Measurements from ENCODE around the gene TIMM22.

The TIMM22 gene

DNA sequence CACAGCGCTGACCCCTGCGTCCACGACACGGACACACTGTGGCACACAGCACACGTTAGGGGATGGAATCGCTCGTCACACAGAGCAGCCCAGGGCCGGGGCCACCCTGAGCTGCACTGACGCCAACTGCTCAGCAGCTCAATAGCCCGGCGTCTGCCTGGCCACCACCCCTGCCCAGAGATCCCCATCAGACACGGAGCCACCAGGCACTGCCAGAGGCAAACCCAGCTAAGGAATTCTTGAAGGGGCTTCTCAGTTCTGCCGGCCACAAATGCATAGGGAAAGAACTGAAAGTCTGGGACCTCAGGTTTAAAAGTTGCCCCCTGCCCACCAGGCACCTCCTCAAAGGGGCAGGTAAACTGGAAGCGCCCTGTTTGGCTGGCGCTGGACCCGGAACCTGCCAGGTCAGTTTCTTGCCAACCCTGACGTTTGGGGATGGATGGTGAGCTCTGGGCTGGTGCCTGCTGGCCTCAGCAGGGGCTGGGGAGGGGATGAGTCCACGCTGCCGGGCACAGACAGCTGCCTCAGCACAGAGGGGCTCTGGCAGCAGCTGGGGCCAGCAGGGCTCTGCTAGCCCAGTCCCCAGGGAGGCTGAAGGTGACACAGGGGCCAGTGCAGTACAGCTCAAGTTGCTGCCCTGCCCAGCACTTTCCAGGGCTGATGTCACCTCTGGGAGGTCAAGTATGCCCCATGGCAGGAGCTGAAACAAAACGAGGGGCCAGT is 33.2 kb downstream of the TIMM22 start:
- no peaks in the 10 kb centered on the region for H3K27me3 ChIP-seq (ENCODE audit: control insufficient read depth in 2 of 2, insufficient read depth in 2 of 2, low read length in 2 of 2)
- peaks cover 23 to 41% of the 10 kb centered on the region in 2 donors for H3K36me3 ChIP-seq (ENCODE audit: control insufficient read depth in 2 of 2, insufficient read depth in 2 of 2, low read length in 2 of 2)
- no peaks in the 10 kb centered on the region for H3K4me1 ChIP-seq (ENCODE audit: control insufficient read depth in 2 of 2, insufficient read depth in 2 of 2, low read length in 2 of 2)
- no peaks in the 10 kb centered on the region for H3K9me3 ChIP-seq (ENCODE audit: control insufficient read depth in 2 of 2, low read length in 2 of 2)
- peak overlapping the region; percentile 35 to 49 for H3K27ac ChIP-seq (ENCODE audit: low read depth in 2 of 2, low read length in 2 of 2)
- H3K9ac ChIP-seq (ENCODE audit: low read depth in 1 of 2, low read length in 2 of 2), result no peak overlapping the region
- H3K4me3 ChIP-seq (ENCODE audit: low read length in 2 of 2), result no peak overlapping the region

DNA sequence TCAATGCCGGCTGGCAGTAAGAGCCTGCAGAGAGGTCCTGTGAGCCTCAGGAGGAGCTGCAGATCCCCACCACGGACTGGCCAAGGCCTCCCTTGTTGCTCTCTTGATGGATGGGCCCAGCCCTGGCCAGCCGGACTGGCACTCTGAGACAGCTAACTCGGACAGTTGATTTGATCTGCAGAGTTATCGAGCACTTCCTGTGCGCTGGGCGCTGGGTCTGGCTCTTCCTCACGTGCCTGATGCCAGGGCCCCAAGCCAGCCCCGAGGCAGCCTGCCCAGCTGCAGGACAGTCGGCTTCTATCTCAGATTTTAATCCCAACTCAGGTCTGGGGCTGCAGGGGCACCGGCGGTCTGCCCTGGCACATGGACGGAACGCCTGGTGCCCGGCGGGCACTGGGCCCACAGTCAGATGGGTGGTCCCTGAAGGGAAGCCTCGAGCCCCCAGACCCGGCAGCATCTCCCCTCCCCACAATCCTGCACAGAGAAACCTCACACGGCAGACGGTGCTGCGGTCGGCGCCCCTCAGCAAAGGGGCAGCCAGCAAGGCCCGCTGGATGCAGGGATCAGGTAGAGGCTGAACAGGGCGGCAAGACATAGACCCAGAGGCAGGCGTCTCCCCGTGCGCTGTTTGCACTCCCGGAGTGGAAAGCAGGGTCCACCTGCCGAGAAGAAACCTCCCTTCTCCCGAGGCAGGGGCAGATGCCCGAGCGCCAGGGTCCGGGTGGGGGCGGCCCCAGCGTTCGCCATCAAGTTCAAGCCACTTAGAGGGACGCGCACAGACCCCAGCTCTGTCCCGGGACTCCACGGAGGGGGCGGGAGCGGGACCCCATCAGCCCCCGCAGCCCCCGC is 34.0 kb downstream of the TIMM22 start:
- no peaks in the 10 kb centered on the region for H3K9me3 ChIP-seq (ENCODE audit: control insufficient read depth in 2 of 2, low read length in 2 of 2)
- H3K4me1 ChIP-seq (ENCODE audit: control insufficient read depth in 2 of 2, insufficient read depth in 2 of 2, low read length in 2 of 2), result no peaks in the 10 kb centered on the region
- H3K36me3 ChIP-seq (ENCODE audit: control insufficient read depth in 2 of 2, insufficient read depth in 2 of 2, low read length in 2 of 2), result peaks cover 23 to 38% of the 10 kb centered on the region in 2 donors
- H3K27ac ChIP-seq (ENCODE audit: low read depth in 2 of 2, low read length in 2 of 2), result peak overlapping the region; percentile 35 to 37
- H3K4me3 ChIP-seq (ENCODE audit: low read length in 2 of 2), result no peak overlapping the region
- H3K27me3 ChIP-seq (ENCODE audit: control insufficient read depth in 2 of 2, insufficient read depth in 2 of 2, low read length in 2 of 2), result no peaks in the 10 kb centered on the region
- H3K9ac ChIP-seq (ENCODE audit: low read depth in 1 of 2, low read length in 2 of 2), result peak overlapping the region in 1 of 2 donors; percentile 5

DNA sequence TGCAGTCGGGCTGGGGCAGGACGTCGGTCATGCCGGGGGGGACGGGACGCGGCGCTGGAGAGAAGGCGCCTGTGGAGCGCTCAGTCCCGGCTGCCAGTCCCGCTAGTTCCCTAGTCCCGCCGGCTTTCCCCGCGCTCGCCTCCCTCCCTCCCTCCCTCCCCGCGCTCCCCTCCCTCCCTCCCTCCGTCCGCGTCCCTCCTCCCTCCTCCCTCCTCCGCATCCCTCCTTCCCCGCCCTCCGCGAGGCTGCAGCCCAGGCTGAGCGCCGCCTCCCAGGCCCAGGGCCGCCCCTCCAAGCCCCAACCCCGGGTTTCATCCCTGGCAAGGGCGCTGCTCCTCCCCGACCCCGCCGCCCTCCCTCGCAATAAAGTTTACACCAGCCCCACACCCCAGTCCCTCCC is 34.8 kb downstream of the TIMM22 start:
- H3K9me3 ChIP-seq (ENCODE audit: control insufficient read depth in 2 of 2, low read length in 2 of 2), result no peaks in the 10 kb centered on the region
- no peak overlapping the region for H3K4me3 ChIP-seq (ENCODE audit: low read length in 2 of 2)
- no peaks in the 10 kb centered on the region for H3K4me1 ChIP-seq (ENCODE audit: control insufficient read depth in 2 of 2, insufficient read depth in 2 of 2, low read length in 2 of 2)
- H3K27ac ChIP-seq (ENCODE audit: low read depth in 2 of 2, low read length in 2 of 2), result no peak overlapping the region
- H3K9ac ChIP-seq (ENCODE audit: low read depth in 1 of 2, low read length in 2 of 2), result no peak overlapping the region
- H3K27me3 ChIP-seq (ENCODE audit: control insufficient read depth in 2 of 2, insufficient read depth in 2 of 2, low read length in 2 of 2), result no peaks in the 10 kb centered on the region
- peaks cover 26 to 37% of the 10 kb centered on the region in 2 donors for H3K36me3 ChIP-seq (ENCODE audit: control insufficient read depth in 2 of 2, insufficient read depth in 2 of 2, low read length in 2 of 2)

DNA sequence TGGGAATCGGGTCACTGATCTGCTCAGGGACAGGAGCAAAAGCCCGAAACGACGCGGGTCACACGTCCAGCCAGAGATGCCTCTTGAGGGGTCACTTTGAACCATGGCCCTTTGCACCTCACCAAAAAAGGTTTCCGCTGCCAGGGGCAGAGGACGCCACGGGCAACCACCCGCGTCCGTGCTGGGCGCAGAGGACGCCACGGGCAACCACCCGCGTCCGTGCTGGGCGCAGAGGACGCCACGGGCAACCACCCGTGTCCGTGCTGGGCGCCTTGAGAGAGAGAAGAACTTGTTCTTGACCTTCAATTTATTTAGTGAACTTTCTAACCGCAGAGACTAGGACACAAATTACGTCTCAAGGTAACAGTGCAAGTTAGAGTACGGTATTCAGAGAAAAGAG is 35.5 kb downstream of the TIMM22 start:
- H3K9me3 ChIP-seq (ENCODE audit: control insufficient read depth in 2 of 2, low read length in 2 of 2), result no peaks in the 10 kb centered on the region
- no peak overlapping the region for H3K4me3 ChIP-seq (ENCODE audit: low read length in 2 of 2)
- H3K27me3 ChIP-seq (ENCODE audit: control insufficient read depth in 2 of 2, insufficient read depth in 2 of 2, low read length in 2 of 2), result no peaks in the 10 kb centered on the region
- peaks cover 30 to 39% of the 10 kb centered on the region in 2 donors for H3K36me3 ChIP-seq (ENCODE audit: control insufficient read depth in 2 of 2, insufficient read depth in 2 of 2, low read length in 2 of 2)
- H3K4me1 ChIP-seq (ENCODE audit: control insufficient read depth in 2 of 2, insufficient read depth in 2 of 2, low read length in 2 of 2), result no peaks in the 10 kb centered on the region
- H3K9ac ChIP-seq (ENCODE audit: low read depth in 1 of 2, low read length in 2 of 2), result no peak overlapping the region
- H3K27ac ChIP-seq (ENCODE audit: low read depth in 2 of 2, low read length in 2 of 2), result no peak overlapping the region

DNA sequence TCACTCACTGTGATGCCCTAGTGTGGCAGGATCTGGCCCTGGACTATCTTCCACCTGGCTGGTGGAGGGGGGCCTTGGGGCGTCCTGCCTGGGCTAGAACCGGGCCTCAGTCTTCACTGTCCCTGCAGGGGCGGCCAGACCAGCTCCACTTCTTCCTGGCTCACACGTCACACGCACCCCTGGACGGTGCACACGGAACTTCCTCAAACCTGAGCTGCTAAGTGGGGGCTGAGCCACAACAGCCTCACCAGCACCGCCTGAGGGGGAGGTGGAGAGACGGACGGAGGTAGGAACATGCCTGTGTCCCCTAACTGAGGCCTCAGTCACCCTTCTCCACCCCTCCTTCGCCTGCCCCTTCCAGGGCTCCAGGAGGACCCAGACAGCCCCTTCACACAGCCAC is 36.6 kb downstream of the TIMM22 start:
- Histone ChIP-seq H3K9me3 (ENCODE audit: control insufficient read depth in 2 of 2, low read length in 2 of 2) (no peaks in the 10 kb centered on the region), H3K4me1 (ENCODE audit: control insufficient read depth in 2 of 2, insufficient read depth in 2 of 2, low read length in 2 of 2) (no peaks in the 10 kb centered on the region), H3K9ac (ENCODE audit: low read depth in 1 of 2, low read length in 2 of 2) (no peak overlapping the region)

DNA sequence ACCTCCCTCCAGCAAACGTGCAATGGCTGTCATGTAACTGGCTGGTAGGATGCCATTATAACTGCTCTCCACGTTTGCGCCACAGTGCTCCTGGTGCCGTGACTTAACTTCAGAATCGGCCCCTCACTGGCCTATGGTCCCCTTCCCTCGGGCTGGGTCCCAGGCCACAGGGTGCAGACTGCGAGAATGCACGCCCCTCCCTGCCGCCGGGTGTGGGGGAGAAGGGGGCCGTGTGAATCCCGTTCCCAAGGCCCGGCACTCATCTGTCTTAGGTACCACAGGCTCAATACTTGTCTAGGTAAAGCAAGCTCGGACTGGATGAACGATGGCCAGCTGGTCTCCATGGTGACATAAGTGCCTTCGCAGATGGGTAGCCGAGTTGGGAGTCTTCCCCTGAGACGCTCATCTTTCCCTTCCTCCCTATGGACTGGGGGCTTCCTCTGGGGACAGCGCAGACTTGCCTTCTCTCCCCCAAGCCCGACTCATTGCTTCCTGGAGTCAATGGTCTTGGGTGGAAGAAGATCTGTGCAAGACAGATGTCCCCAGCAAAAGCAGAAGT is 37.8 kb downstream of the TIMM22 start:
- Histone ChIP-seq H3K9me3 (ENCODE audit: control insufficient read depth in 2 of 2, low read length in 2 of 2) (no peaks in the 10 kb centered on the region), H3K27me3 (ENCODE audit: control insufficient read depth in 2 of 2, insufficient read depth in 2 of 2, low read length in 2 of 2) (no peaks in the 10 kb centered on the region), H3K4me1 (ENCODE audit: control insufficient read depth in 2 of 2, insufficient read depth in 2 of 2, low read length in 2 of 2) (no peaks in the 10 kb centered on the region), H3K36me3 (ENCODE audit: control insufficient read depth in 2 of 2, insufficient read depth in 2 of 2, low read length in 2 of 2) (peaks cover 37 to 45% of the 10 kb centered on the region in 2 donors), H3K4me3 (ENCODE audit: low read length in 2 of 2) (no peak overlapping the region), H3K9ac (ENCODE audit: low read depth in 1 of 2, low read length in 2 of 2) (no peak overlapping the region), H3K27ac (ENCODE audit: low read depth in 2 of 2, low read length in 2 of 2) (no peak overlapping the region)

More for the DNA sequence above, 36.6 kb downstream of the TIMM22 start:
- no peak overlapping the region for H3K4me3 ChIP-seq (ENCODE audit: low read length in 2 of 2)
- H3K27me3 ChIP-seq (ENCODE audit: control insufficient read depth in 2 of 2, insufficient read depth in 2 of 2, low read length in 2 of 2), result no peaks in the 10 kb centered on the region
- no peak overlapping the region for H3K27ac ChIP-seq (ENCODE audit: low read depth in 2 of 2, low read length in 2 of 2)
- H3K36me3 ChIP-seq (ENCODE audit: control insufficient read depth in 2 of 2, insufficient read depth in 2 of 2, low read length in 2 of 2), result peaks cover 27 to 44% of the 10 kb centered on the region in 2 donors

DNA sequence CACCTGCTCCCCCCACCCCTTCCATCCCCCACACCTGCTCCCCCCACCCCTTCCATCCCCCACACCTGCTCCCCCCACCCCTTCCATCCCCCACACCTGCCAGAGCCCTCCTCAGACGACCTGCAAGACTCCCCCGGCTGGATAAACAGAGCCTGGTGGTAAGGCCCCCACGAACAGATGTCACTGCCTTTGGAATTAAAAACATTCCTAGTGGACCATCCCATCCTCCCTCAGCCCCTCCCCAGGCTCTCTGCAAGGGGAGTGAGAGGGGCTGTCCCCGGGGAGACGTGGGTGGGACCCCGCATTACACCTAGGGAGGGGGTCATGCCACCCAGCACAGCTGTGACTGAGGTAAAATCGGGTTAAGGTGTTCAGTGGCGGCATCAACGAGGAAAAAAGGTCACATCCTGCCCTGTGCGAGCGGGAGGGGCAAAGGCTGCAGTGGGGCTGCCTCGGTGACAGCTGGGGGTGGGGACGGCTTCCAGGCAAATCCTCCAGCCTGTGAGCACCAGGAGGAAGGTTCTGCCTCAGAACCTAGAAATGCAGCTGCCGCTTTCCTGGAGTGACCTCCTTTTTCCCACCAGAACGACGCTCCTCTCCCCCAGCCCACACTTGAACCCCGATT is 38.7 kb downstream of the TIMM22 start:
- Histone ChIP-seq H3K9ac (ENCODE audit: low read depth in 1 of 2, low read length in 2 of 2) (no peak overlapping the region), H3K36me3 (ENCODE audit: control insufficient read depth in 2 of 2, insufficient read depth in 2 of 2, low read length in 2 of 2) (peaks cover 42 to 43% of the 10 kb centered on the region in 2 donors), H3K9me3 (ENCODE audit: control insufficient read depth in 2 of 2, low read length in 2 of 2) (no peaks in the 10 kb centered on the region), H3K27ac (ENCODE audit: low read depth in 2 of 2, low read length in 2 of 2) (no peak overlapping the region), H3K4me3 (ENCODE audit: low read length in 2 of 2) (no peak overlapping the region), H3K4me1 (ENCODE audit: control insufficient read depth in 2 of 2, insufficient read depth in 2 of 2, low read length in 2 of 2) (peaks cover 0 to 3% of the 10 kb centered on the region in 2 donors), H3K27me3 (ENCODE audit: control insufficient read depth in 2 of 2, insufficient read depth in 2 of 2, low read length in 2 of 2) (no peaks in the 10 kb centered on the region)

DNA sequence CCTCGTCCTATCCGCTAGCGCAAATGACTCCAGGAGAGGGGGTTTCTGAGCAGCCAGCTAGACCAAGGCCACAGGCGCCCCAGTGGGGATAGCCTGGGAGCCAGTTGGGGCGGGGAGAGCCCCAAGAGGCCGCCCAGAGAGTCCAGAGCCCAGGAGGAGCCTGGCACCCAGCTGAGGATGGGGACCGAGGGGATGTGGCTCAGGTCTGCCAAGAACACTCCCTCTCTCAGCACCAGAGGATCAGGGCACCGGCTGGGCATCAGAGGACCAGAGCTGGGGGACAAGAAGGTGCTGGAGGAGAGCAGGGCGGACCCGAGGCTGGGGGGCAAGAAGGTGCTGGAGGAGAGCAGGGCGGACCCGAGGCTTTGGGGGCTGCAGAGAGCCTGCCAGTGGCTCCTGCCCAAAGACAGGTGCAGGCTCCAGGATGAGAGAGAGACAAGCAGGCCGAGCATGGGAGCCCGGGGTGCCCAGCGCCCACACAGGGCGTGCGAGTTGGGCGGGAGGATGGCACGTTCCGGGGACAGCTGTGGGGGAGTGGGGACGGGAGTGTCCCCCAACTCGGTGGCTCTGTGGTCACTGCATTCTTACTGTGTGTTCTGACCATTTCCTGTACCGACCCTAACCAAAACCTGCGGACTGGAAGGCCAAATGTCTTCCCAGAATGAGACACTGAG is 39.4 kb downstream of the TIMM22 start:
- Histone ChIP-seq H3K4me1 (ENCODE audit: control insufficient read depth in 2 of 2, insufficient read depth in 2 of 2, low read length in 2 of 2) (peaks cover 0 to 3% of the 10 kb centered on the region in 2 donors), H3K4me3 (ENCODE audit: low read length in 2 of 2) (no peak overlapping the region), H3K9ac (ENCODE audit: low read depth in 1 of 2, low read length in 2 of 2) (no peak overlapping the region), H3K36me3 (ENCODE audit: control insufficient read depth in 2 of 2, insufficient read depth in 2 of 2, low read length in 2 of 2) (peaks cover 45 to 46% of the 10 kb centered on the region in 2 donors), H3K27me3 (ENCODE audit: control insufficient read depth in 2 of 2, insufficient read depth in 2 of 2, low read length in 2 of 2) (no peaks in the 10 kb centered on the region), H3K27ac (ENCODE audit: low read depth in 2 of 2, low read length in 2 of 2) (no peak overlapping the region), H3K9me3 (ENCODE audit: control insufficient read depth in 2 of 2, low read length in 2 of 2) (no peaks in the 10 kb centered on the region)

DNA sequence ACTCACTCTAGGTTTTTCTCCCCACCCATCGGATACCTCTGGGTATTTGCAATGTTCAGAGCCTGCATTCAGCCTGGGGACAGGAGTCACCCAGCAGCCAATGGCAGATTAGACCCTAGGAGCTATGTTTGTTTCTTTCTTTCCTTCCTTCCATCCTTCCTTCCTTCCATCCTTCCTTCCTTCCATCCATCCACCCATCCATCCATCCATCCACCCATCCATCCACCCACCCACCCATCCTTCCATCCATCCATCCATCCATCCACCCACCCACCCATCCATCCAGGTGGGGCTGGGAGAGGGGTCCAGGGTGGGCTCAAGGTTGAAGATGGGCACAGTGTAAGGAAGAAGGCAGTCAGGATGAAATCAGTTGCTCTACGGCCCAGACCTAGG is 39.9 kb downstream of the TIMM22 start:
- no peaks in the 10 kb centered on the region for H3K27me3 ChIP-seq (ENCODE audit: control insufficient read depth in 2 of 2, insufficient read depth in 2 of 2, low read length in 2 of 2)
- H3K4me3 ChIP-seq (ENCODE audit: low read length in 2 of 2), result no peak overlapping the region
- no peaks in the 10 kb centered on the region for H3K9me3 ChIP-seq (ENCODE audit: control insufficient read depth in 2 of 2, low read length in 2 of 2)
- peaks cover 0 to 3% of the 10 kb centered on the region in 2 donors for H3K4me1 ChIP-seq (ENCODE audit: control insufficient read depth in 2 of 2, insufficient read depth in 2 of 2, low read length in 2 of 2)
- peaks cover 46 to 47% of the 10 kb centered on the region in 2 donors for H3K36me3 ChIP-seq (ENCODE audit: control insufficient read depth in 2 of 2, insufficient read depth in 2 of 2, low read length in 2 of 2)
- no peak overlapping the region for H3K27ac ChIP-seq (ENCODE audit: low read depth in 2 of 2, low read length in 2 of 2)
- no peak overlapping the region for H3K9ac ChIP-seq (ENCODE audit: low read depth in 1 of 2, low read length in 2 of 2)

Data from mucosa of rectum (tissue), 2 donors.